ENCODE measurements around the gene CREBL2.
"Not testable (repeated sequence)": the region's sequence is repeated elsewhere in the genome, so short reads cannot be mapped to it uniquely, and the experiment has no call there.

Gene CREBL2

GRCh38 chr12:12641650-12642049 lies 30.0 kb downstream of the CREBL2 start:
- DNase-seq: no peak

- DNase-seq: no peak
Measured at GRCh38 chr12:12642916-12643315, 31.2 kb downstream of the CREBL2 start.

GRCh38 chr12:12645485-12645884 lies 33.8 kb downstream of the CREBL2 start:
- DNase-seq: no peak

GRCh38 chr12:12645968-12646367 lies 34.3 kb downstream of the CREBL2 start:
- not testable (repeated sequence) for DNase-seq

GRCh38 chr12:12646483-12647072 lies 34.9 kb downstream of the CREBL2 start:
- no peak for DNase-seq

GRCh38 chr12:12648284-12648683 lies 36.6 kb downstream of the CREBL2 start:
- DNase-seq: no peak

GRCh38 chr12:12648951-12649650 lies 37.4 kb downstream of the CREBL2 start:
- no peak for DNase-seq

GRCh38 chr12:12651752-12652151 lies 40.1 kb downstream of the CREBL2 start:
- no peak for DNase-seq

GRCh38 chr12:12652704-12653103 lies 41.0 kb downstream of the CREBL2 start:
- DNase-seq: not testable (repeated sequence)

GRCh38 chr12:12653922-12654321 lies 42.2 kb downstream of the CREBL2 start:
- DNase-seq: no peak

GRCh38 chr12:12654691-12655460 lies 43.2 kb downstream of the CREBL2 start:
- DNase-seq: no peak

- no peak for DNase-seq
Measured at GRCh38 chr12:12660201-12660600, 48.5 kb downstream of the CREBL2 start.

- no peak for DNase-seq
Measured at GRCh38 chr12:12661086-12661856, 49.6 kb downstream of the CREBL2 start.

GRCh38 chr12:12663644-12664294 lies 52.1 kb downstream of the CREBL2 start:
- no peak for DNase-seq

GRCh38 chr12:12665194-12665593 lies 53.5 kb downstream of the CREBL2 start:
- no peak for DNase-seq

- no peak for DNase-seq
Measured at GRCh38 chr12:12668005-12668404, 56.3 kb downstream of the CREBL2 start.

GRCh38 chr12:12669020-12669419 lies 57.3 kb downstream of the CREBL2 start:
- DNase-seq: no peak

GRCh38 chr12:12671850-12672660 lies 60.4 kb downstream of the CREBL2 start:
- no peak for DNase-seq

GRCh38 chr12:12673296-12673695 lies 61.6 kb downstream of the CREBL2 start:
- DNase-seq: no peak

- no peak for DNase-seq
Measured at GRCh38 chr12:12676605-12677004, 64.9 kb downstream of the CREBL2 start.

- DNase-seq: no peak
Measured at GRCh38 chr12:12681061-12681765, 69.5 kb downstream of the CREBL2 start.
